IPS-18c (cell line): Measurements from ENCODE around the gene KLK2.

ENCODE experiments used
- H3K4me3 ChIP-seq: 2 replicates; pipeline ENCODE4 v1.7.0; 2013; ENCODE audit warnings: low read depth, mild to moderate bottlenecking, low read length, moderate library complexity; ENCODE audit not compliant: insufficient read depth
- H3K9me3 ChIP-seq: one replicate; pipeline ENCODE4 v1.6.1; 2013; ENCODE audit warnings: mild to moderate bottlenecking, low read length, moderate library complexity; ENCODE audit not compliant: control insufficient read depth, insufficient read depth

KLK2 gene

GRCh38 chr19:50908336-50908735, 35.1 kb downstream of the KLK2 start:
- Histone ChIP-seq H3K4me3 (no peak overlapping the region), H3K9me3 (no peaks in the 10 kb centered on the region)

- Histone ChIP-seq H3K4me3 (peak overlapping the region; percentile 44), H3K9me3 (no peaks in the 10 kb centered on the region)
These were observed 36.2 kb downstream of the KLK2 start for GRCh38 chr19:50909240-50910070.

DNA sequence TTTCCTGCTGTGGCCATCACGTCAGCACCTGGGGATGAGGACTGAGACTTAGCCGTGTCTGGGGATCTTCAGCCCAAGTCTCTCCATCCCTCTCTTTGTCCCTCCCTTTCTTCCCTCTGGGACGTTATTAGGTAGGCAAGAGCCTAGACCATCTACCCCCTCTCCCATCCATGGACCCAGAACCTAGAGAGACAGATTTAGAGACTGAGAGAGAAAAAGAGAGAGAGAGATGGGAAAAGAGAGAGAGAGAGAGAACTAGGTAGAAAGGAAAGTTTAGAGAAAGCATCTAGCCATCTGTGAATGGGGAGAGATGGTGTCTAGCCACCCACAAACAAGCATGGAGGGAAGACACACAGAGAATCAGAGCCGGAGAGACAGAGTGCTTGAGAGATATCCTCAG, 37.5 kb downstream of the KLK2 start:
- no peak overlapping the region for H3K4me3 ChIP-seq
- H3K9me3 ChIP-seq, result no peaks in the 10 kb centered on the region

- no peaks in the 10 kb centered on the region for H3K9me3 ChIP-seq
- H3K4me3 ChIP-seq, result no peak within 1 kb of the TSS
These were observed 38.2 kb downstream of the KLK2 start, which contains the start of gene KLK4 for GRCh38 chr19:50911206-50912101. Gene KLK4 (minus strand): TSS chr19:50911395. CDS start chr19:50910738, 657 bp downstream.

- Histone ChIP-seq H3K4me3 (no peak overlapping the region; the same call in 1 of the 2 replicates), H3K9me3 (no peaks in the 10 kb centered on the region)
These were observed 38.9 kb downstream of the KLK2 start for GRCh38 chr19:50912102-50912599.

- Histone ChIP-seq H3K9me3 (no peaks in the 10 kb centered on the region), H3K4me3 (peak overlapping the region; percentile 4; the same call in 1 of the 2 replicates)
These were observed 39.8 kb downstream of the KLK2 start for GRCh38 chr19:50912727-50913716.

GRCh38 chr19:50916069-50916468, 42.8 kb downstream of the KLK2 start:
- Histone ChIP-seq H3K9me3 (no peaks in the 10 kb centered on the region), H3K4me3 (no peak overlapping the region)

- no peak overlapping the region for H3K4me3 ChIP-seq
These were observed 48.4 kb downstream of the KLK2 start for GRCh38 chr19:50921426-50922316.

GRCh38 chr19:50922317-50922853, 49.1 kb downstream of the KLK2 start:
- H3K9me3 ChIP-seq, result no peaks in the 10 kb centered on the region
- H3K4me3 ChIP-seq, result no peak overlapping the region

More at GRCh38 chr19:50921426-50922316, 48.4 kb downstream of the KLK2 start:
- H3K9me3 ChIP-seq, result no peaks in the 10 kb centered on the region

DNA sequence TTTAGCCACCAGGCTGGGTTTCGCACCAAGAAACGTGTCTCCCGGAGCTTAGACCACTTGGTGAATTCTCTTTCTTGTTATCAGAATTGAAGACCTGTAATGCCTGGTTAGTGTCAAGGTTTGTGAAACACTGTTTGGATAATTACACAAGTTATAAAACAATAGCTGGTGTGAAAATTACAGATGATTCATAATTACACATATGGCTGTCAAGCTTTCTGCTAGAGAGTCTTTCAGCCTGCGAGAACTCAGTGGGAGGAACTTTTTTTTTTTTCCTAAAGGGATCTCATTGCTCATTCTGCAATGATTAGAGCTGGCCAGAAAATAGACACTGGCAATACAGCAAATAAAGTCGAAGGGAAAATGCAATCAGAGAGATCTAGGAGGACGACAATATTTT, 51.3 kb downstream of the KLK2 start:
- Histone ChIP-seq H3K4me3 (no peak overlapping the region), H3K9me3 (no peaks in the 10 kb centered on the region)

DNA sequence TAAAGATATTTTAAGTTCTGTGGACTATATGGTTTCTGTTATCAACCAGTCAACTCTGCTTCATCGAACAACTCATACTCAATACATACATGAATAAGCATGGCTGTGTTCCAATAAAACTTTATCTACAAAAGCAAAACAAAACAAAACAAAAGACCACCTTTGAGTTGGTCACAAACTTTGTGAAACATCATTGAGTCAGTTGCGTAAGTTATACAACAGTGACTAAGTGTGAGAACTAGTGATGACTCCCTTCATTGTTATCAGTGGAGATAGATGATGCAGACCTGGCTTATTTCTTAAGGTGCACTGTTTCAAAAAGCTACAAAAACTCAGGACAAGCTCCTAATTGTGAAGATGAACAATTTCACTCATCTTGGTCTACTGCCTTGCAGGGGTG, 52.5 kb downstream of the KLK2 start:
- no peak overlapping the region for H3K4me3 ChIP-seq
- H3K9me3 ChIP-seq, result no peaks in the 10 kb centered on the region

DNA sequence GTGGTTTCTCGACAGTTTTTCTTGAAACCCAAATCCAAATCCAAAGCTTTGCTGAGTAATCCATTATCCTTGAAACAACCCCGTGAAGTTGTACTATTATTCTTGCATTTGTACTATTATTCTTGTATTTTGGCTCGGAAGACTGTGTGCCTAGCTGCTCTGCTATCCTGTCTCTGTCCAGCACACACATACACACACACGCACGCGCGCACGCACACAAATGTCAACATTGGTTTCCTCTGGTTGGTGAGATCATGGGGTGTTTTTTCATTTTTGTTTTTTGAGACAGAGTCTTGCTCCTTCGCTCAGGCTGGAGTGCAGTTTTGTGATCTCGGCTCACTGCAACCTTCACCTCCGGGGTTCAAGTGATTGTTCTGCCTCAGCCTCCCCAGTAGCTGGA, 52.9 kb downstream of the KLK2 start:
- Histone ChIP-seq H3K9me3 (no peaks in the 10 kb centered on the region), H3K4me3 (no peak overlapping the region)

GRCh38 chr19:50928831-50929230, 55.6 kb downstream of the KLK2 start:
- Histone ChIP-seq H3K4me3 (no peak overlapping the region), H3K9me3 (no peaks in the 10 kb centered on the region)
